ENCODE data around the gene PKD2.
"Not testable (repeated sequence)": the region's sequence is repeated elsewhere in the genome, so short reads cannot be mapped to it uniquely, and the experiment has no call there.

The PKD2 gene

GRCh38 chr4:88070031-88070430 is 62.6 kb downstream of the PKD2 start:
- no peak for DNase-seq (ENCODE audit: low read depth)

GRCh38 chr4:88075336-88075735 is 67.9 kb downstream of the PKD2 start:
- DNase-seq (ENCODE audit: low read depth): no peak

GRCh38 chr4:88077911-88078524 is 70.6 kb downstream of the PKD2 start:
- DNase-seq (ENCODE audit: low read depth): peak; percentile 21

- no peak for DNase-seq (ENCODE audit: low read depth)
These were observed 71.1 kb downstream of the PKD2 start for GRCh38 chr4:88078579-88078978.

- DNase-seq (ENCODE audit: low read depth): no peak
These were observed 73.2 kb downstream of the PKD2 start for GRCh38 chr4:88080626-88081025.

- DNase-seq (ENCODE audit: low read depth): no peak
These were observed 79.6 kb downstream of the PKD2 start for GRCh38 chr4:88087004-88087403.

GRCh38 chr4:88090898-88091297 is 83.5 kb downstream of the PKD2 start:
- no peak for DNase-seq (ENCODE audit: low read depth)

GRCh38 chr4:88091378-88091777 is 83.9 kb downstream of the PKD2 start:
- no peak for DNase-seq (ENCODE audit: low read depth)

GRCh38 chr4:88093874-88094273 is 86.4 kb downstream of the PKD2 start:
- DNase-seq (ENCODE audit: low read depth): no peak

GRCh38 chr4:88097301-88097700 is 89.9 kb downstream of the PKD2 start:
- peak; percentile 51 for DNase-seq (ENCODE audit: low read depth)

- no peak for DNase-seq (ENCODE audit: low read depth)
These were observed 90.3 kb downstream of the PKD2 start for GRCh38 chr4:88097781-88098180.

- no peak for DNase-seq (ENCODE audit: low read depth)
These were observed 91.7 kb downstream of the PKD2 start for GRCh38 chr4:88098993-88099752.

- no peak for DNase-seq (ENCODE audit: low read depth)
These were observed 93.7 kb downstream of the PKD2 start for GRCh38 chr4:88101165-88101564.

GRCh38 chr4:88102026-88102425 is 94.6 kb downstream of the PKD2 start:
- no peak for DNase-seq (ENCODE audit: low read depth)

GRCh38 chr4:88104902-88105610 is 97.6 kb downstream of the PKD2 start:
- peak; percentile 42 for DNase-seq (ENCODE audit: low read depth)

- no peak for DNase-seq (ENCODE audit: low read depth)
These were observed 98.8 kb downstream of the PKD2 start for GRCh38 chr4:88106205-88106604.

- peak; percentile 41 for DNase-seq (ENCODE audit: low read depth)
These were observed 100.1 kb downstream of the PKD2 start for GRCh38 chr4:88107406-88108107.

- not testable (repeated sequence) for DNase-seq (ENCODE audit: low read depth)
These were observed 100.7 kb downstream of the PKD2 start for GRCh38 chr4:88108108-88108465.

GRCh38 chr4:88108747-88109122 is 101.3 kb downstream of the PKD2 start:
- no peak for DNase-seq (ENCODE audit: low read depth)

GRCh38 chr4:88109123-88109881 is 101.9 kb downstream of the PKD2 start:
- no peak for DNase-seq (ENCODE audit: low read depth)

GRCh38 chr4:88110826-88111225 is 103.4 kb downstream of the PKD2 start:
- no peak for DNase-seq (ENCODE audit: low read depth)

- no peak for DNase-seq (ENCODE audit: low read depth)
These were observed 105.4 kb downstream of the PKD2 start for GRCh38 chr4:88112856-88113255.

Data from fibroblast of gingiva (primary cell).